ENCODE data around the gene EAPP. TPM values are rescaled to one million over a fixed set of nuclear protein-coding genes. Genes with fewer than 3 reads are reported as not detected.
"Not testable (repeated sequence)": the region's sequence is repeated elsewhere in the genome, so short reads cannot be mapped to it uniquely, and the experiment has no call there.

Gene EAPP
- total RNA-seq, 4 donors from 2014 or later = 16.1 to 83.6 (median 38.8) TPM

DNA sequence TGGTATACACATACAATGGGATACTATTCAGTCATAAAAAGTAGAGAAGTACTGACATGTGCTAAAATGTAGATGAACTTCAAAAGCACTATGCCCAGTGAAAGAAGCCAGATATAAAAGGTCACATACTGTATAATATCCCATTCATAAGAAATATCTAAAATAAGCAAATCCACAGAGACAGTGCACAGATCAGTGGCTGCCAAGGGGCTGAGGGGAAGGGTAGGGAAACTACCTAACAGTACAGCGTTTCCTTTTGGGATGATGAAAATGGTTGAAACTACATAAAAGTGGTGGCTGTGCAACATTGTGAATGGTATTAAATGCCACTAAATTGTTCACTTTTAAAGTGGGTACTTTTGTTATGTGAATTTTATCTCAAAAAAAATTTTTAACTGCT is 11.9 kb downstream of the EAPP start:
- Histone ChIP-seq H3K9me3 (no peaks in the 10 kb centered on the region), H3K27ac (no peak overlapping the region), H3K27me3 (no peaks in the 10 kb centered on the region), H3K4me3 (no peak overlapping the region), H3K4me1 (peaks cover 0 to 5% (median under 1%) of the 10 kb centered on the region in 4 donors), H3K36me3 (peaks cover 4 to 94% (median 48%) of the 10 kb centered on the region in 4 donors)
- intact Hi-C loops (cut with DNase I; ENCODE audit: low total_unique reads) (no loop called here), in situ Hi-C loops (cut with MboI; ENCODE audit: low pct_ligation_motif_present in 1 of 4, low pct_unique_long_range_greater_than_20kb in 1 of 4, low sequenced_read_pairs in 3 of 4) (no loop called here)
- no peak for DNase-seq
- WGBS, 2 donors (ENCODE audit: low coverage in 1 of 2) = 96% methylated on average over 1 of the region's 1 CpG; no CpG with 5 or more reads in 1 of the 2 donors
- TF ChIP-seq EP300 (IDR thresholded peaks at IDR 0.05; ENCODE audit: low read depth) = no peak
- TF ChIP-seq POLR2AphosphoS5 (IDR thresholded peaks at IDR 0.05) = no peak
- TF ChIP-seq, protein P1, sequence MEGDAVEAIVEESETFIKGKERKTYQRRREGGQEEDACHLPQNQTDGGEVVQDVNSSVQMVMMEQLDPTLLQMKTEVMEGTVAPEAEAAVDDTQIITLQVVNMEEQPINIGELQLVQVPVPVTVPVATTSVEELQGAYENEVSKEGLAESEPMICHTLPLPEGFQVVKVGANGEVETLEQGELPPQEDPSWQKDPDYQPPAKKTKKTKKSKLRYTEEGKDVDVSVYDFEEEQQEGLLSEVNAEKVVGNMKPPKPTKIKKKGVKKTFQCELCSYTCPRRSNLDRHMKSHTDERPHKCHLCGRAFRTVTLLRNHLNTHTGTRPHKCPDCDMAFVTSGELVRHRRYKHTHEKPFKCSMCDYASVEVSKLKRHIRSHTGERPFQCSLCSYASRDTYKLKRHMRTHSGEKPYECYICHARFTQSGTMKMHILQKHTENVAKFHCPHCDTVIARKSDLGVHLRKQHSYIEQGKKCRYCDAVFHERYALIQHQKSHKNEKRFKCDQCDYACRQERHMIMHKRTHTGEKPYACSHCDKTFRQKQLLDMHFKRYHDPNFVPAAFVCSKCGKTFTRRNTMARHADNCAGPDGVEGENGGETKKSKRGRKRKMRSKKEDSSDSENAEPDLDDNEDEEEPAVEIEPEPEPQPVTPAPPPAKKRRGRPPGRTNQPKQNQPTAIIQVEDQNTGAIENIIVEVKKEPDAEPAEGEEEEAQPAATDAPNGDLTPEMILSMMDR (IDR thresholded peaks at IDR 0.05) = no peak
- no peak for TF ChIP-seq POLR2A (IDR thresholded peaks at IDR 0.05)

DNA sequence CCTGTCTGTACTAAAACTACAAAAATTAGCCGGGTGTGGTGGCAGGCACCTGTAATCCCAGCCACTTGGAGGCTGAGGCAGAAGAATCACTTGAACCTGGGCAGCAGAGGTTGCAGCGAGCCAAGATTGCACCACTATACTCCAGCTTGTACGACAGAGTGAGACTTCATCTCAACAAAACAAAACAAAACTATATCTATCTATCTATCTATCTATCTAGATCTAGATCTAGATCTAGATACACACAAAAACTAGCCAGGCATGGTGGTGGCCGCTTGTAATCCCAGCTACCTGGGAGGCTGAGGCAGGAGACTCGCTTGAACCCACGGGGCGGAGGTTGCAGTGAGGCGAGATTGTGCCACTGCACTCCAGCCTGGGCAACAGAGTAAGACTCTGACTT is 15.3 kb downstream of the EAPP start:
- H3K36me3 ChIP-seq = peaks cover 5 to 89% (median 47%) of the 10 kb centered on the region in 4 donors
- DNase-seq = not testable (repeated sequence)

DNA sequence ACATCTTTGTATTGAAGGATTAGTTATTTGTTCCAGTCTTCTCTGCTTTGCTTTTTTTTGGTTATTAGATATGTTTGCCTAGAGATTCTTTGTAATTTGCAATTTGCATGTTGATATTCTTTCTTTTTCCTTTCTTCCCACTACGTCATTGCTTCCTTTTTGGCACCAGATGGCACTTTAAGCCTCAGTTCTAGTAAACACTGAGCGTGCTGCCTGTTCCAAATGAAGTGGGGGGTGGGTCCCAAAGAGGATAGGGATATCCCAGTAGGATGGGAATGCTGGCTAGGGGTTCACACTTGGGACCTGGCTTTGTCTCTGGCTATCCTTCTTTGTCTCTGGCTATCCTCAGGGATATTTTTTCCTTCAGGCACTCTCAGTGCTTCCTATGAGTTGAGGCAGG is 17.0 kb downstream of the EAPP start:
- H3K4me3 ChIP-seq = no peak overlapping the region
- peak overlapping the region; percentile 86 to 93 (median 90) for H3K27ac ChIP-seq
- no peaks in the 10 kb centered on the region for H3K9me3 ChIP-seq
- TF ChIP-seq, protein P1 (IDR thresholded peaks at IDR 0.05) = no peak
- no peak for TF ChIP-seq EP300 (IDR thresholded peaks at IDR 0.05; ENCODE audit: low read depth)
- no peak for TF ChIP-seq POLR2A (IDR thresholded peaks at IDR 0.05)
- no peak for TF ChIP-seq POLR2AphosphoS5 (IDR thresholded peaks at IDR 0.05)
- H3K36me3 ChIP-seq = peaks cover 3 to 87% (median 47%) of the 10 kb centered on the region in 4 donors
- 33 to 57% methylated on average over 2 of the region's 2 CpGs for WGBS, 2 donors (ENCODE audit: low coverage in 1 of 2)
- in situ Hi-C loops (cut with MboI; ENCODE audit: low pct_ligation_motif_present in 1 of 4, low pct_unique_long_range_greater_than_20kb in 1 of 4, low sequenced_read_pairs in 3 of 4) (no loop called here), intact Hi-C loops (cut with DNase I; ENCODE audit: low total_unique reads) (no loop called here)
- no peaks in the 10 kb centered on the region for H3K27me3 ChIP-seq
- H3K4me1 ChIP-seq = peaks cover 10 to 46% (median 22%) of the 10 kb centered on the region in 4 donors
- DNase-seq = no peak

More for the DNA sequence above, 15.3 kb downstream of the EAPP start:
- Histone ChIP-seq H3K4me1 (peaks cover 6 to 36% (median 19%) of the 10 kb centered on the region in 4 donors), H3K27ac (peak overlapping the region in 2 of 4 donors; percentile 5 to 86)
- in situ Hi-C loops (cut with MboI; ENCODE audit: low pct_ligation_motif_present in 1 of 4, low pct_unique_long_range_greater_than_20kb in 1 of 4, low sequenced_read_pairs in 3 of 4); H3K27me3 ChIP-seq; H3K4me3 ChIP-seq; H3K9me3 ChIP-seq; intact Hi-C loops (cut with DNase I; ENCODE audit: low total_unique reads): not testable (repeated sequence)
- WGBS, 2 donors (ENCODE audit: low coverage in 1 of 2) = 96 to 100% methylated on average over 2 to 8 of the region's 8 CpGs

DNA sequence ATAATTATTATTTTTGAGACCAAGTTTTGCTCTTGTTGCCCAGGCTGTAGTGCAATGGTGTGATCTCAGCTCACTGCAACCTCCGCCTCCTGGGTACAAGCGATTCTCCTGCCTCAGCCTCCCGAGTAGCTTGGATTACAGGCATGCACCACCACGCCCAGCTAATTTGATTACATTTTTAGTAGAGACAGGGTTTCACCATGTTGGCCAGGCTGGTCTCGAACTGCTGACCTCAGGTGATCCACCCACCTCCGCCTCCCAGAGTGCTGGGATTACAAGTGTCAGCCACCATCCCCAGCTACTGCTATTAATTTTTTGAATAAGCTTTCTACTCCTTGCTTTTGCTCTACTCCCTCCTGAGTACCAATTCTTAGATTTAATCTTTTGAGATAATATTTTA is 18.4 kb downstream of the EAPP start:
- Histone ChIP-seq H3K4me1 (peaks cover 10 to 46% (median 22%) of the 10 kb centered on the region in 4 donors), H3K27ac (peak overlapping the region; percentile 86 to 93 (median 90)), H3K36me3 (peaks cover 3 to 78% (median 43%) of the 10 kb centered on the region in 4 donors)
- H3K4me3 ChIP-seq; in situ Hi-C loops (cut with MboI; ENCODE audit: low pct_ligation_motif_present in 1 of 4, low pct_unique_long_range_greater_than_20kb in 1 of 4, low sequenced_read_pairs in 3 of 4); intact Hi-C loops (cut with DNase I; ENCODE audit: low total_unique reads); H3K9me3 ChIP-seq; H3K27me3 ChIP-seq: not testable (repeated sequence)
- WGBS, 2 donors (ENCODE audit: low coverage in 1 of 2) = 56 to 63% methylated on average over 5 to 6 of the region's 6 CpGs
- peak; percentile 58 for DNase-seq

DNA sequence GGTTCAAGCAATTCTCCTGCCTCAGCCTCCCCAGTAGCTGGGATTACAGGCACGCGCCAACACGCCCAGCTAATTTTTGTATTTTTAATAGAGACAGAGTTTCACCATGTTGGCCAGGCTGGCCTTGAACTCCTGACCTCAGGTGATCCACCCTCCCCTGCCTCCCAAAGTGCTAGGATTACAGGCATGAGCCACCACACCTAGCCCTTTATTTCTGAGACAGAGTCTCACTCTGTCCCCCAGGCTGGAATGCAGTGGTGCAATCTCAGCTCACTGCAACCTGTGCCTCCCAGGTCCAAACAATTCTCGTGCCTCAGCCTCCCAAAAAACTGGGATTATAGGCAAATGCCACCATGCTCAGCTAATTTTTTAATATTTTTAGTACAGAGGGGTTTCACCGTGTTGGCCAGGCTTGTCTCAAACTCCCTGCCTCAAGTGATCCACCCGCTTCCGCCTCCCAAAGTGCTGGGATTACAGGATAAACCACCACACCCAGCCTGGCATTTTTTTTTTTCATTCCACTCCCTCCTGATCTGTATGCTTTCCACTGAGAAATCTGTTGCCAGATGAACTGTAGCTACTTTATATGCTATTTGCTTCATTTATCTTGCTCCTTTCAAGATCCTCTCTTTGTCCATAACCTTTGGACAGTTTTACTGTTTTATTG is 19.1 kb downstream of the EAPP start:
- in situ Hi-C loops (cut with MboI; ENCODE audit: low pct_ligation_motif_present in 1 of 4, low pct_unique_long_range_greater_than_20kb in 1 of 4, low sequenced_read_pairs in 3 of 4); H3K9me3 ChIP-seq; H3K4me3 ChIP-seq; H3K27me3 ChIP-seq; intact Hi-C loops (cut with DNase I; ENCODE audit: low total_unique reads): not testable (repeated sequence)
- peak in 2 of 3 donors; percentile 31 to 64 for TF ChIP-seq POLR2AphosphoS5 (IDR thresholded peaks at IDR 0.05)
- TF ChIP-seq EP300 (IDR thresholded peaks at IDR 0.05; ENCODE audit: low read depth) = peak; percentile 23
- TF ChIP-seq, protein P1 (IDR thresholded peaks at IDR 0.05) = peak in 1 of 5 experiments; percentile 16
- Histone ChIP-seq H3K36me3 (peaks cover 3 to 75% (median 40%) of the 10 kb centered on the region in 4 donors), H3K4me1 (peaks cover 10 to 48% (median 22%) of the 10 kb centered on the region in 4 donors), H3K27ac (peak overlapping the region; percentile 86 to 93 (median 90))
- peak; percentile 66 for DNase-seq
- 70 to 81% methylated on average over 3 to 7 of the region's 7 CpGs for WGBS, 2 donors (ENCODE audit: low coverage in 1 of 2)

Data from transverse colon (tissue), 4 donors.